Middle frontal gyrus (tissue), 1 donor: ENCODE data around the gene SLC35A5.

Experiments
- DNase-seq: peaks from one replicate; pipeline ENCODE4 v3.0.0-alpha.2; 2015; ENCODE audit warnings: low spot score; ENCODE audit errors: extremely low spot score

Gene SLC35A5

GRCh38 chr3:112569265-112569664 lies 7.4 kb downstream of the SLC35A5 start:
- DNase-seq: no peak

- DNase-seq: no peak
Measured at GRCh38 chr3:112572701-112573100, 10.9 kb downstream of the SLC35A5 start.

GRCh38 chr3:112579232-112579631 lies 17.4 kb downstream of the SLC35A5 start:
- no peak for DNase-seq

- no peak for DNase-seq
Measured at GRCh38 chr3:112579697-112580096, 17.9 kb downstream of the SLC35A5 start.

- no peak for DNase-seq
Measured at GRCh38 chr3:112582244-112582874, 20.5 kb downstream of the SLC35A5 start.

GRCh38 chr3:112583105-112583504 lies 21.3 kb downstream of the SLC35A5 start:
- DNase-seq: no peak

GRCh38 chr3:112585782-112586181 lies 23.9 kb downstream of the SLC35A5 start:
- no peak for DNase-seq

- no peak for DNase-seq
Measured at GRCh38 chr3:112587336-112587735, 25.5 kb downstream of the SLC35A5 start.

- DNase-seq: no peak
Measured at GRCh38 chr3:112593258-112593657, 31.4 kb downstream of the SLC35A5 start.

- DNase-seq: no peak
Measured at GRCh38 chr3:112594856-112595255, 33.0 kb downstream of the SLC35A5 start.

GRCh38 chr3:112597945-112598344 lies 36.1 kb downstream of the SLC35A5 start:
- no peak for DNase-seq

GRCh38 chr3:112598731-112599130 lies 36.9 kb downstream of the SLC35A5 start:
- no peak for DNase-seq

GRCh38 chr3:112602217-112602838 lies 40.5 kb downstream of the SLC35A5 start:
- DNase-seq: no peak

- DNase-seq: no peak
Measured at GRCh38 chr3:112604536-112604935, 42.7 kb downstream of the SLC35A5 start.

GRCh38 chr3:112605285-112605684 lies 43.4 kb downstream of the SLC35A5 start:
- DNase-seq: peak; percentile 34

GRCh38 chr3:112606098-112606497 lies 44.3 kb downstream of the SLC35A5 start:
- DNase-seq: no peak

- DNase-seq: no peak
Measured at GRCh38 chr3:112607863-112608262, 46.0 kb downstream of the SLC35A5 start.

- DNase-seq: no peak
Measured at GRCh38 chr3:112610121-112610520, 48.3 kb downstream of the SLC35A5 start.

GRCh38 chr3:112611752-112612515 lies 50.1 kb downstream of the SLC35A5 start:
- no peak for DNase-seq

GRCh38 chr3:112615989-112616731 lies 54.3 kb downstream of the SLC35A5 start:
- no peak for DNase-seq

- no peak for DNase-seq
Measured at GRCh38 chr3:112617285-112617684, 55.4 kb downstream of the SLC35A5 start.

- DNase-seq: no peak
Measured at GRCh38 chr3:112619295-112619694, 57.5 kb downstream of the SLC35A5 start.
